Natural killer cell (primary cell): ENCODE results near the gene SCARB1. TPM values are rescaled to one million over a fixed set of nuclear protein-coding genes. Genes with fewer than 3 reads are reported as not detected.

Experiments
- ATAC-seq, 3 donors: fragments of 150-1000 bp in 2 of 3; fragments of 200-7000 bp in 1 of 3; cut with Tn5 transposase; 1 replicate in 1 of 3; 2 replicates in 2 of 3; pipeline ENCODE4 v1.10.0; 2021; ENCODE audit warnings: mild to moderate bottlenecking in 2 of 3, moderate library complexity in 2 of 3
- DNase-seq, 2 donors: peaks; one replicate each; pipeline versions ENCODE4 v3.0.0 to v3.0.0-alpha.2; 2013 to 2021; ENCODE audit warnings: mixed read lengths in 1 of 2
- H3K27ac ChIP-seq: one replicate; pipeline ENCODE4 v1.5.1; 2013; ENCODE audit warnings: mild to moderate bottlenecking, low read length
- H3K27me3 ChIP-seq: one replicate; pipeline ENCODE4 v1.6.1; 2013; ENCODE audit warnings: low read length; ENCODE audit not compliant: control insufficient read depth, insufficient read depth
- H3K36me3 ChIP-seq: one replicate; pipeline ENCODE4 v1.6.1; 2013; ENCODE audit warnings: low read length; ENCODE audit not compliant: control insufficient read depth, insufficient read depth
- H3K4me1 ChIP-seq: one replicate; pipeline ENCODE4 v1.6.1; 2013; ENCODE audit warnings: low read length; ENCODE audit not compliant: control insufficient read depth, insufficient read depth
- H3K4me3 ChIP-seq: one replicate; pipeline ENCODE4 v1.5.1; 2013; ENCODE audit warnings: low read length
- H3K9me3 ChIP-seq: one replicate; pipeline ENCODE4 v1.6.1; 2013; ENCODE audit warnings: low read length; ENCODE audit not compliant: control insufficient read depth, insufficient read depth
- H3K27ac Mint-ChIP-seq, 2 donors: one replicate each; pipeline ENCODE4 v1.8.0; 2022; ENCODE audit warnings: mild to moderate bottlenecking in 2 of 2, mixed read lengths in 2 of 2, moderate library complexity in 1 of 2
- H3K27me3 Mint-ChIP-seq, 2 donors: one replicate each; pipeline ENCODE4 v1.8.0; 2022; ENCODE audit warnings: low read depth in 2 of 2, mixed read lengths in 2 of 2
- H3K36me3 Mint-ChIP-seq: one replicate; pipeline ENCODE4 v1.8.0; 2022; ENCODE audit warnings: mixed read lengths
- H3K4me1 Mint-ChIP-seq, 2 donors: one replicate each; pipeline ENCODE4 v1.8.0; 2022; ENCODE audit warnings: mixed read lengths in 2 of 2
- H3K4me3 Mint-ChIP-seq: one replicate; pipeline ENCODE4 v1.8.0; 2022; ENCODE audit warnings: mild to moderate bottlenecking, moderate library complexity, mixed read lengths
- H3K9me3 Mint-ChIP-seq, 2 donors: one replicate each; pipeline ENCODE4 v1.8.0; 2022; ENCODE audit warnings: mixed read lengths in 2 of 2
- CTCF ChIP-seq: fragments of 200-600 bp; IDR thresholded peaks from one replicate; pipeline ENCODE4 v1.8.0; 2022; ENCODE audit warnings: antibody characterized with exemption
- WGBS: methylation state at CpG from one replicate; pipeline ENCODE4 v1.1.7; 2013; ENCODE audit warnings: missing lambda C conversion rate; ENCODE audit not compliant: insufficient coverage; 5-methylcytosine and 5-hydroxymethylcytosine counted together
- intact Hi-C: fragments of 100-400 bp; cut with micrococcal nuclease; formaldehyde crosslinking; loops from one replicate; pipeline ENCODE4 v1.14.2; 2022
- total RNA-seq, 4 donors: library from RNA; stranded (reverse); fragments of 120-200 nt in 1 of 4; gene quantifications; one replicate each; pipeline versions ENCODE4 v1.2.3 to v1.2.4, GENCODE V29; 2013 to 2022

Gene SCARB1
- total RNA-seq, 3 donors from 2014 or later (not counting 1 experiment from before 2014, with no cell fraction given): 1.1 to 2.7 (median 1.3) TPM

GRCh38 chr12:124868252-124869058, 4.8 kb upstream of the SCARB1 start:
- H3K36me3 ChIP-seq: no peaks in the 10 kb centered on the region
- DNase-seq (no peak), ATAC-seq (no peak)
- intact Hi-C loops: no loop called here
- Mint-ChIP-seq H3K4me3 (no peak overlapping the region), H3K36me3 (no peaks in the 10 kb centered on the region), H3K27ac (no peak overlapping the region), H3K4me1 (peaks cover 0 to 22% of the 10 kb centered on the region in 2 donors), H3K9me3 (no peaks in the 10 kb centered on the region), H3K27me3 (peaks cover 22 to 26% of the 10 kb centered on the region in 2 donors)
- TF ChIP-seq CTCF: no peak
- peaks cover 15% of the 10 kb centered on the region for H3K4me1 ChIP-seq
- no peaks in the 10 kb centered on the region for H3K27me3 ChIP-seq
- 40% methylated on average over 11 of the region's 11 CpGs for WGBS
- H3K27ac ChIP-seq: no peak overlapping the region
- H3K9me3 ChIP-seq: no peaks in the 10 kb centered on the region
- H3K4me3 ChIP-seq: no peak overlapping the region

- 53% methylated on average over 4 of the region's 6 CpGs for WGBS
- H3K4me3 Mint-ChIP-seq: no peak overlapping the region
Measured at GRCh38 chr12:124867401-124867930, 3.8 kb upstream of the SCARB1 start.

GRCh38 chr12:124866883-124867400, 3.3 kb upstream of the SCARB1 start:
- peaks cover 25% of the 10 kb centered on the region for H3K4me1 ChIP-seq
- DNase-seq (no peak), ATAC-seq (no peak)
- no peak for TF ChIP-seq CTCF
- intact Hi-C loops: no loop called here
- no peaks in the 10 kb centered on the region for H3K36me3 Mint-ChIP-seq
- no peak overlapping the region for H3K27ac ChIP-seq
- no peak overlapping the region for H3K4me3 ChIP-seq
- no peak overlapping the region for H3K4me3 Mint-ChIP-seq
- 76% methylated on average over 7 of the region's 9 CpGs for WGBS
- peaks cover 0 to 28% of the 10 kb centered on the region in 2 donors for H3K4me1 Mint-ChIP-seq
- peaks cover 22 to 24% of the 10 kb centered on the region in 2 donors for H3K27me3 Mint-ChIP-seq
- peaks cover 3% of the 10 kb centered on the region for H3K27me3 ChIP-seq
- H3K36me3 ChIP-seq: no peaks in the 10 kb centered on the region
- H3K9me3 Mint-ChIP-seq: no peaks in the 10 kb centered on the region
- H3K27ac Mint-ChIP-seq: no peak overlapping the region
- no peaks in the 10 kb centered on the region for H3K9me3 ChIP-seq

More at GRCh38 chr12:124867401-124867930, 3.8 kb upstream of the SCARB1 start:
- Mint-ChIP-seq H3K36me3 (no peaks in the 10 kb centered on the region), H3K4me1 (peaks cover 0 to 28% of the 10 kb centered on the region in 2 donors), H3K27me3 (peaks cover 22 to 25% of the 10 kb centered on the region in 2 donors), H3K27ac (no peak overlapping the region), H3K9me3 (no peaks in the 10 kb centered on the region)
- intact Hi-C loops: no loop called here
- no peak for TF ChIP-seq CTCF
- DNase-seq (no peak), ATAC-seq (no peak)
- H3K27ac ChIP-seq: no peak overlapping the region
- H3K9me3 ChIP-seq: no peaks in the 10 kb centered on the region
- peaks cover 2% of the 10 kb centered on the region for H3K27me3 ChIP-seq
- no peak overlapping the region for H3K4me3 ChIP-seq
- H3K4me1 ChIP-seq: peaks cover 25% of the 10 kb centered on the region
- no peaks in the 10 kb centered on the region for H3K36me3 ChIP-seq
